ENCODE results near the gene TJAP1.
"Not testable (repeated sequence)": the region's sequence is repeated elsewhere in the genome, so short reads cannot be mapped to it uniquely, and the experiment has no call there.

TJAP1 gene

DNA sequence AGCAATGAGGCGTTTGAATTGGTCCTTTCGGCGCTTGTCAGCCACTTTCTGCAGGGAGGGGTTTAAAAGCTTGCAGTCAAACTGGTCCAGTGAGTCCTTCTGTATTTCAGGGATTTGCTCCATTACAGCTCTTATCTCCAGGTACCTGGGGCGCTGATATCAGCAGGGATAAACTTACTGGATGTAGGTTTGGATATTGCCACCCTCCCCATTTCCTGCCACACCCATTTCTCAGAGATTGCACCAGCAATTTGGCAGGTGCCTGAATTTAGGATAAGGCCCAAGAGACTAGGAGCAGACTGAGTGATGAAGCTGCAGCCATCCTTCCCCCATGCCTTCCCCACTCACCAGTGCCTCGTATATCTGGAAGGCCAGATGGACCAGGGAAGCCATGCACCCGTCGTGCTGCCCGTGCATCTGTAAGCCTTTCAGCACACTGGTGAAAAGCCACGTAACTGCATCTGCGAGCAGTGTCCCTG is 47.2 kb downstream of the TJAP1 start:
- ChIA-PET POLR2A (interaction anchor here (0.6 to 1.5 kb wide), 8 partner anchors 8 to 554 kb away, joined by 3 to 7 read pairs (median 5); no protein-coding TSS in a partner anchor), CTCF (no interaction called here)
- TF ChIP-seq MEIS1 (CRISPR knock-in tag; IDR thresholded peaks at IDR 0.05; ENCODE audit: borderline replicate concordance) (no peak), ZNF426 (tag by site-specific recombination; IDR thresholded peaks at IDR 0.05) (no peak), KLF17 (tag by site-specific recombination; IDR thresholded peaks at IDR 0.05) (no peak), ZNF600 (tag by site-specific recombination; IDR thresholded peaks at IDR 0.05) (no peak), HOXD13 (CRISPR knock-in tag; IDR thresholded peaks at IDR 0.05; ENCODE audit: borderline replicate concordance) (no peak)
- Histone ChIP-seq H3K36me3 (ENCODE audit: control insufficient read depth in 2 of 2, insufficient read depth in 1 of 2, low read length in 2 of 2) (peaks cover 51 to 100% of the 10 kb centered on the region in 2 experiments), H3K9me3 (ENCODE audit: control insufficient read depth, insufficient read depth, low read depth, low read length) (no peaks in the 10 kb centered on the region), H3K27ac (ENCODE audit: extremely low read depth, low read depth, low read length) (no peak overlapping the region), H3K4me3 (ENCODE audit: low read depth, low read length) (no peak overlapping the region), H3K4me1 (ENCODE audit: control insufficient read depth, insufficient read depth, low read length) (no peaks in the 10 kb centered on the region)

- TF ChIP-seq ZNF707 (tag by site-specific recombination; IDR thresholded peaks at IDR 0.05) (no peak), ZNF792 (tag by site-specific recombination; IDR thresholded peaks at IDR 0.05) (no peak), GFI1B (tag by site-specific recombination; IDR thresholded peaks at IDR 0.05) (no peak), ZNF311 (tag by site-specific recombination; IDR thresholded peaks at IDR 0.05; ENCODE audit: borderline replicate concordance) (no peak), GLIS1 (tag by site-specific recombination; IDR thresholded peaks at IDR 0.05) (no peak), ZNF138 (tag by site-specific recombination; IDR thresholded peaks at IDR 0.05; ENCODE audit: borderline replicate concordance) (no peak), ZNF24 (tag by site-specific recombination; IDR thresholded peaks at IDR 0.05) (no peak), ZNF433 (tag by site-specific recombination; IDR thresholded peaks at IDR 0.05; ENCODE audit: low read depth) (no peak), ZNF362 (tag by site-specific recombination; IDR thresholded peaks at IDR 0.05) (no peak)
- ChIA-PET POLR2A (interaction anchor here (0.8 to 1.9 kb wide), 4 partner anchors 8 to 97 kb away, joined by 3 to 8 read pairs (median 4); partner anchors contain the start of gene GTPBP2), CTCF (interaction anchor here (1.0 kb wide), 1 partner anchor 77 kb away, joined by 3 read pairs; no protein-coding TSS in a partner anchor)
- Histone ChIP-seq H3K27ac (ENCODE audit: extremely low read depth, low read depth, low read length) (no peak overlapping the region), H3K4me1 (ENCODE audit: control insufficient read depth, insufficient read depth, low read length) (no peaks in the 10 kb centered on the region), H3K9me3 (ENCODE audit: control insufficient read depth, insufficient read depth, low read depth, low read length) (no peaks in the 10 kb centered on the region), H3K4me3 (ENCODE audit: low read depth, low read length) (no peak overlapping the region), H3K36me3 (ENCODE audit: control insufficient read depth in 2 of 2, insufficient read depth in 1 of 2, low read length in 2 of 2) (peaks cover 68 to 76% of the 10 kb centered on the region in 2 experiments)
Measured at GRCh38 chr6:43532201-43532600, 54.8 kb downstream of the TJAP1 start.

DNA sequence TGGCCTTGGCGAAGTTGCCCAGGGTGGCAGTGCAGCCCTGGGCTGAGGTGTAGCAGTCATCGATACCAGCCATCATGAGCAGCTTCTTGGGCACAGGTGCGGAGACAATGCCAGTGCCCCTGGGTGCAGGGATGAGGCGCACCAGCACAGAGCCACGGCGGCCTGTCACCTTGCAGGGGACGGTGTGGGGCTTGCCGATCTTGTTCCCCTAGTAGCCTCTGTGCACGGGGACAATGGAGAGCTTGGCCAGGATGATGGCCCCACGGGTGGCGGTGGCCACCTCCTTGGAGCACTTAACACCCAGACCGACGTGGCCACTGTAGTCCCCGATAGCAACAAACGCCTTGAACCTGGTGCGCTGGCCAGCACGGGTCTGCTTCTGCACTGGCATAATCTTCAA is 61.6 kb downstream of the TJAP1 start:
- H3K9me3 ChIP-seq (ENCODE audit: control insufficient read depth, insufficient read depth, low read depth, low read length); CTCF ChIA-PET; H3K4me1 ChIP-seq (ENCODE audit: control insufficient read depth, insufficient read depth, low read length); H3K4me3 ChIP-seq (ENCODE audit: low read depth, low read length); H3K27ac ChIP-seq (ENCODE audit: extremely low read depth, low read depth, low read length): not testable (repeated sequence)
- POLR2A ChIA-PET: interaction anchor here (0.8 kb wide), 1 partner anchor 18 kb away, joined by 3 read pairs; no protein-coding TSS in a partner anchor
- H3K36me3 ChIP-seq (ENCODE audit: control insufficient read depth in 2 of 2, insufficient read depth in 1 of 2, low read length in 2 of 2): peaks cover 66 to 69% of the 10 kb centered on the region in 2 experiments

DNA sequence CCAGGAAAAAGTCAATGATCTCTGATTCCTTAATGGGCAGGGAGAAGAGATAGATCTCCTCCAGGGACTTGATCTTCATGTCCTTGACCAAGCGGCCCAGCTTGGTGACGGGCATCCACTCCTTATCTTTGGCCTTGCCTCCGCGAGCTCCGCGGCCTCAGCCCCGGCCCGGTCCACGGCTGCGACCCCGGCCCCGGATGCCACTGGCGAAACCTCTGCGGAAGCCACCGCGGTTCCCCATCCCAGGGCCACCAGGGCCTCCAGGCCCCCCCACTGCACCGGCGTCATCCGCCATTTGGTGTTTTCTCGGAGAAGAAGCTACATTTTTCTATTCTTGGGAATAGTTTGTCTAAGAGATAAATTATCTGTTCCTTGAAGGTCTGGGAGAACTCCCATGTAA is 62.0 kb downstream of the TJAP1 start:
- ChIA-PET CTCF (interaction anchor here (0.6 to 0.7 kb wide), 2 partner anchors 9 to 247 kb away, joined by 4 to 5 read pairs; no protein-coding TSS in a partner anchor), POLR2A (interaction anchor here (0.7 kb wide), 1 partner anchor 15 kb away, joined by 6 read pairs; no protein-coding TSS in a partner anchor)
- H3K27ac ChIP-seq (ENCODE audit: extremely low read depth, low read depth, low read length); H3K9me3 ChIP-seq (ENCODE audit: control insufficient read depth, insufficient read depth, low read depth, low read length); H3K4me1 ChIP-seq (ENCODE audit: control insufficient read depth, insufficient read depth, low read length); H3K4me3 ChIP-seq (ENCODE audit: low read depth, low read length): not testable (repeated sequence)
- peaks cover 66 to 73% of the 10 kb centered on the region in 2 experiments for H3K36me3 ChIP-seq (ENCODE audit: control insufficient read depth in 2 of 2, insufficient read depth in 1 of 2, low read length in 2 of 2)
